Measurements from ENCODE around the gene S1PR4. TPM values are rescaled to one million over a fixed set of nuclear protein-coding genes. Genes with fewer than 3 reads are reported as not detected.
A peak's percentile ranks its signal among the peaks of the same experiment; 100 is the strongest.

S1PR4 gene
- total RNA-seq, 4 donors from 2014 or later, result 0.87 to 3.4 (median 0.97) TPM

DNA sequence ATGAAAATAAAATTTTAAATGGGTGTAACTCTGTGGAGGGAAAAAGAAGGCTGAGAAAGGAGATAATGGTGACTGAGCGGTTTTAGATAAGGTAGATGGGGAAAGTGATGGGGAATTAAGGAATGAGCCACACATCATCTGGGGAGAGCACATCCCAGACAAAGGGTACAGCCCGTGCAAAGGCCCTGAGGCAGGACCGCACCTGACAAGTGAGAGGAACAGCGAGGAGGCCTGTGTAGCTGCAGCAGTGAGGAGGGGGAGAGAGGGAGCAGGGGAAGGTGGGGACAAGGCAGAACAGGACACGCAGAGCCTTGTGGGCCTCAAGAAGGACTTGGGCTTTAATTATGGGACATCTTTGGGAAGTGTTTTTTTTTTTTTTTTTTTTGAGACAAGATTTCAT lies 44.1 kb downstream of the S1PR4 start:
- no peak overlapping the region for H3K27ac ChIP-seq
- H3K36me3 ChIP-seq, result no peaks in the 10 kb centered on the region
- intact Hi-C loops (cut with DNase I; ENCODE audit: low total_unique reads) (no loop called here), in situ Hi-C loops (cut with MboI; ENCODE audit: low sequenced_read_pairs in 4 of 4) (no loop called here)
- ATAC-seq, result no peak
- no peaks in the 10 kb centered on the region for H3K9me3 ChIP-seq
- TF ChIP-seq POLR2A (IDR thresholded peaks at IDR 0.05), result no peak
- TF ChIP-seq, protein P1, sequence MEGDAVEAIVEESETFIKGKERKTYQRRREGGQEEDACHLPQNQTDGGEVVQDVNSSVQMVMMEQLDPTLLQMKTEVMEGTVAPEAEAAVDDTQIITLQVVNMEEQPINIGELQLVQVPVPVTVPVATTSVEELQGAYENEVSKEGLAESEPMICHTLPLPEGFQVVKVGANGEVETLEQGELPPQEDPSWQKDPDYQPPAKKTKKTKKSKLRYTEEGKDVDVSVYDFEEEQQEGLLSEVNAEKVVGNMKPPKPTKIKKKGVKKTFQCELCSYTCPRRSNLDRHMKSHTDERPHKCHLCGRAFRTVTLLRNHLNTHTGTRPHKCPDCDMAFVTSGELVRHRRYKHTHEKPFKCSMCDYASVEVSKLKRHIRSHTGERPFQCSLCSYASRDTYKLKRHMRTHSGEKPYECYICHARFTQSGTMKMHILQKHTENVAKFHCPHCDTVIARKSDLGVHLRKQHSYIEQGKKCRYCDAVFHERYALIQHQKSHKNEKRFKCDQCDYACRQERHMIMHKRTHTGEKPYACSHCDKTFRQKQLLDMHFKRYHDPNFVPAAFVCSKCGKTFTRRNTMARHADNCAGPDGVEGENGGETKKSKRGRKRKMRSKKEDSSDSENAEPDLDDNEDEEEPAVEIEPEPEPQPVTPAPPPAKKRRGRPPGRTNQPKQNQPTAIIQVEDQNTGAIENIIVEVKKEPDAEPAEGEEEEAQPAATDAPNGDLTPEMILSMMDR (IDR thresholded peaks at IDR 0.05 in 4 of 5, conservative IDR thresholded peaks at IDR 0.05 in 1 of 5), result no peak
- H3K4me1 ChIP-seq, result no peaks in the 10 kb centered on the region
- DNase-seq, result no peak
- H3K4me3 ChIP-seq, result no peak overlapping the region
- peaks cover 38 to 46% (median 44%) of the 10 kb centered on the region in 3 donors for H3K27me3 ChIP-seq

DNA sequence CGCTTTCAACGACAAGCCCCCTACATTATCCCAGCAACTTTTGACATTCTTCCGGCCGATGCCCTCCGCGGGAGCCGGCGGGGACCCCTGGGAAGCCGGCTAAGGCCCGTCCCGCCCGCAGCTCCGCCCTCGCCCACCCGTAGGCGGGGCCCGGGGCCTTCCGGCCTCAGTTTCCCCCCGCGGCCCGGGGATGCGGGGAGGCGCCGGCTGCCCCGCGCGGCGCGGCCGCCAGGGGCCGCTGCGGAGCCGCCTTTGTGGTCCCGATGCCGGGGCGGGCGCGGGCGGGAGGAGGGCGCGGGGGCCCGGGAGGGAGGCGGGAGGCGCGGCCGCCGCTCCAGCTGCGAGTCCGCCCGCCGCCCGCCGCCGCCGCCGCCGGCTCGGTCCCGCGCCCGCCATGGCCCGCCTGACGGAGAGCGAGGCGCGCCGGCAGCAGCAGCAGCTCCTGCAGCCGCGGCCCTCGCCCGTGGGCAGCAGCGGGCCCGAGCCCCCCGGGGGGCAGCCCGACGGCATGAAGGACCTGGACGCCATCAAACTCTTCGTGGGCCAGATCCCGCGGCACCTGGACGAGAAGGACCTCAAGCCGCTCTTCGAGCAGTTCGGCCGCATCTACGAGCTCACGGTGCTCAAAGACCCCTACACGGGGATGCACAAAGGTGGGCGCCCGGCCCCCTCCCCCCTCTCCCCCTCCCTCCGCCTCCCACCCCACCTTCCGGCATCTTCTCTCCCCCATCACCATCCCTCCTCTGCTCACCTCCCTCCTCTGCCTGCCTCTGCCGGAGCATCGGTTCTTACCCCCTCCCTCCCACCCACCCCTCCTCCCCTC lies 46.0 kb downstream of the S1PR4 start, which contains the start of gene CELF5:
CELF5 (plus strand) TSS at position 316 of the 823 bp plus-strand sequence; CDS start at position 395, 79 bp downstream.
- TF ChIP-seq, protein P1 (IDR thresholded peaks at IDR 0.05 in 4 of 5, conservative IDR thresholded peaks at IDR 0.05 in 1 of 5), result peak in 4 of 5 experiments; percentile 24 to 68 (median 60)
- TF ChIP-seq POLR2A (IDR thresholded peaks at IDR 0.05), result no peak
- in situ Hi-C loops (cut with MboI; ENCODE audit: low sequenced_read_pairs in 4 of 4), result no loop called here
- H3K27me3 ChIP-seq, result peaks cover 47 to 57% (median 52%) of the 10 kb centered on the region in 3 donors
- no peaks in the 10 kb centered on the region for H3K9me3 ChIP-seq
- no peaks in the 10 kb centered on the region for H3K4me1 ChIP-seq
- no peak within 1 kb of the TSS for H3K27ac ChIP-seq
- H3K36me3 ChIP-seq, result no peaks in the 10 kb centered on the region
- H3K4me3 ChIP-seq, result no peak within 1 kb of the TSS
- ATAC-seq (no peak), DNase-seq (no peak)
- intact Hi-C loops (cut with DNase I; ENCODE audit: low total_unique reads), result no loop called here

DNA sequence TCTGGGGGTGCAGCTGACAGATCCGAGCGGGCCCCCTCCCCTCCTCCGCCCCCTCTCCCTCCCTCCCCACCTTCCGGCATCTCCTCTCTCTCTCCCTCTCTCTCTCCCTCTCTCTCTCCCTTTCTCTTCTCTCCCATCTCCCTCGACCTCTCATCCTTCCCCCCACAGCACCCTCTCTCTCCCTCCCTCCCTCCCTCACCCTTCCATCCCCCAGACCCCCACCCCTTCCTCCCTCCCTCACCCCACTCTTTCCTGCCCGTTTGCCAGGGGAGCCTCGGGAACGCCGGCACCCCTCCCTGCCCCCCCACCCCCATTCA lies 46.6 kb downstream of the S1PR4 start:
- intact Hi-C loops (cut with DNase I; ENCODE audit: low total_unique reads) (no loop called here), in situ Hi-C loops (cut with MboI; ENCODE audit: low sequenced_read_pairs in 4 of 4) (no loop called here)
- Histone ChIP-seq H3K4me1 (no peaks in the 10 kb centered on the region), H3K4me3 (no peak overlapping the region), H3K9me3 (no peaks in the 10 kb centered on the region), H3K27ac (no peak overlapping the region), H3K27me3 (peaks cover 47 to 55% (median 54%) of the 10 kb centered on the region in 3 donors), H3K36me3 (no peaks in the 10 kb centered on the region)
- TF ChIP-seq, protein P1 (IDR thresholded peaks at IDR 0.05 in 4 of 5, conservative IDR thresholded peaks at IDR 0.05 in 1 of 5), result no peak
- no peak for TF ChIP-seq POLR2A (IDR thresholded peaks at IDR 0.05)
- DNase-seq, result no peak
- no peak for ATAC-seq

DNA sequence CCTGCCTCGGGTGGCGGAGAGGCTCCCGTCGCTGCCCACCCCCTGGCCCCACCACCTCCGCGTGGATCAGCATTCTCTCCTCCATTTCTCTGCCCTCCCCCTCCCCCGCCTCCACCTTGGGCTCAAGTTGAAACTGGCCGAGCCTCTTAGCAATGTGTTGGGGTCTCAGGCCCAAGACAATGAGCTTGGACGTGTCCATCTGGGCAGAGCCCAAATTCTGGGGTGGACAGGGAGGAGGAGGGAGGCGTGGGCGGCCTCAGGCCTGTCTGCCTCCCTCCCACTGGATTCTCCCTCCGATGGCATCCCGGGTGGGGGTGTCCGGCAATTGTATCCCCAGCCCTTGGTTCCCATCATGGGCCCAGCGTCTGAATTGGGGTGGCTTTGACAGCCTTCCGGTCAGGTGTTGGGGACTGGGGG lies 47.1 kb downstream of the S1PR4 start:
- Histone ChIP-seq H3K27me3 (peaks cover 48 to 55% (median 50%) of the 10 kb centered on the region in 3 donors), H3K27ac (no peak overlapping the region), H3K9me3 (no peaks in the 10 kb centered on the region), H3K4me3 (no peak overlapping the region), H3K4me1 (no peaks in the 10 kb centered on the region), H3K36me3 (no peaks in the 10 kb centered on the region)
- intact Hi-C loops (cut with DNase I; ENCODE audit: low total_unique reads), result no loop called here
- DNase-seq (no peak), ATAC-seq (no peak)
- no peak for TF ChIP-seq POLR2A (IDR thresholded peaks at IDR 0.05)
- TF ChIP-seq, protein P1 (IDR thresholded peaks at IDR 0.05 in 4 of 5, conservative IDR thresholded peaks at IDR 0.05 in 1 of 5), result no peak
- in situ Hi-C loops (cut with MboI; ENCODE audit: low sequenced_read_pairs in 4 of 4), result no loop called here
